Gastrocnemius medialis (tissue), 4 donors: ENCODE data around the gene ADAM22. TPM values are rescaled to one million over a fixed set of nuclear protein-coding genes. Genes with fewer than 3 reads are reported as not detected.

Experiments
- ATAC-seq, 2 donors: fragments of 150-250 bp; one replicate each; pipeline ENCODE4 v1.9.1; 2016
- DNase-seq, 2 donors: peaks; one replicate each; pipeline ENCODE4 v3.0.0-alpha.2; 2019
- H3K27ac ChIP-seq, 4 donors: fragments of 200-600 bp; sonication (generic); 1 replicate in 1 of 4; 2 replicates in 3 of 4; pipeline ENCODE4 v1.5.1; 2016 to 2018; ENCODE audit warnings: mild to moderate bottlenecking in 2 of 4, moderate library complexity in 1 of 4
- H3K27me3 ChIP-seq, 3 donors: fragments of 200-600 bp; sonication (generic) in 2 of 3; 1 replicate in 1 of 3; 2 replicates in 2 of 3; pipeline versions ENCODE4 v1.5.1 to v1.6.0; 2016 to 2019; ENCODE audit warnings: mild to moderate bottlenecking in 1 of 3, moderate library complexity in 1 of 3
- H3K36me3 ChIP-seq, 2 donors: fragments of 200-600 bp; sonication (generic) in 1 of 2; one replicate each; pipeline ENCODE4 v1.5.1; 2017 to 2018
- H3K4me1 ChIP-seq, 2 donors: fragments of 200-600 bp; sonication (generic) in 1 of 2; one replicate each; pipeline ENCODE4 v1.5.1; 2016 to 2017; ENCODE audit warnings: mild to moderate bottlenecking in 2 of 2
- H3K4me3 ChIP-seq, 4 donors: fragments of 200-600 bp; sonication (generic) in 3 of 4; 1 replicate in 1 of 4; 2 replicates in 3 of 4; pipeline ENCODE4 v1.5.1; 2016 to 2019; ENCODE audit warnings: mild to moderate bottlenecking in 2 of 4
- H3K9me3 ChIP-seq, 3 donors: fragments of 200-600 bp; sonication (generic) in 2 of 3; 1 replicate in 1 of 3; 2 replicates in 2 of 3; pipeline ENCODE4 v1.5.1; 2016 to 2019
- POLR2A ChIP-seq, 2 donors: fragments of 450-650 bp; IDR thresholded peaks; one replicate each; pipeline ENCODE4 v1.6.1; 2017; ENCODE audit warnings: antibody characterized with exemption in 2 of 2, mild to moderate bottlenecking in 2 of 2, moderate library complexity in 2 of 2
- in situ Hi-C, 4 donors: fragments of 200-750 bp; cut with MboI; loops; one replicate each; pipeline versions ENCODE4 v1.15.0 to v1.8.0; 2017; ENCODE audit warnings: low sequenced_read_pairs in 4 of 4
- intact Hi-C: fragments of 100-400 bp; cut with DNase I; formaldehyde crosslinking; loops from one replicate; pipeline ENCODE4 v1.15.1; 2023; ENCODE audit warnings: low total_unique reads
- total RNA-seq, 4 donors: library from RNA; depleted of rRNA; stranded (reverse); fragments of >200 nt; gene quantifications; one replicate each; pipeline versions ENCODE4 v1.1.0 to v1.2.3, GENCODE V29; 2016
- TF ChIP-seq, protein P1 (sequence below), 5 experiments: fragments of 450-650 bp in 3 of 5; fragments of 200-600 bp in 2 of 5; sonication (generic) in 2 of 5; IDR thresholded peaks in 4 of 5; conservative IDR thresholded peaks in 1 of 5; 1 replicate in 4 of 5; 2 replicates in 1 of 5; pipeline ENCODE4 v1.5.1; 2016 to 2019; ENCODE audit warnings: antibody characterized with exemption in 5 of 5, mild to moderate bottlenecking in 3 of 5, moderate library complexity in 3 of 5

ADAM22 gene
- total RNA-seq, 4 donors from 2014 or later: 0.07 to 0.31 (median 0.14) TPM

DNA sequence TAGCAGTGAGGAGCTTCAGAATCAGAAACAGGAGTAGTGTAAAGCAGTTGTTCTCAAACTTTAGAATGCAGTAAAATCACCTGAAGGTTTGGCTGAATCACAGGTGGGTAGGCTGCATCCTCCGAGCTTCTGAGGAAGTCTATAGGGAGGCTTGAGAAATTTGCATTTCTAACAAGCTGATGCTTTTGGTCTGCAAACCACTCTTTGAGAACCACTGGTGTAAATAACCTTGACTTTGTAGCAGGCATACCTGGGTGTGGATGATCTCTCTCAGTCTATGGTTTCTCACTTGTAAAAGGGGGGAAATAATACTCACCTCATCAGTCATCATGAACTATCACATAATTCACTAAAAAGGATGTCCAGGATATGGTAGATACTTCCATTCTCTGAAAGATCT is 167.7 kb downstream of the ADAM22 start:
- no peaks in the 10 kb centered on the region for H3K9me3 ChIP-seq
- no peaks in the 10 kb centered on the region for H3K36me3 ChIP-seq
- H3K4me3 ChIP-seq: no peak overlapping the region
- intact Hi-C loops: no loop called here
- DNase-seq: no peak
- no peak for TF ChIP-seq POLR2A (IDR thresholded peaks at IDR 0.05)
- TF ChIP-seq, protein P1, sequence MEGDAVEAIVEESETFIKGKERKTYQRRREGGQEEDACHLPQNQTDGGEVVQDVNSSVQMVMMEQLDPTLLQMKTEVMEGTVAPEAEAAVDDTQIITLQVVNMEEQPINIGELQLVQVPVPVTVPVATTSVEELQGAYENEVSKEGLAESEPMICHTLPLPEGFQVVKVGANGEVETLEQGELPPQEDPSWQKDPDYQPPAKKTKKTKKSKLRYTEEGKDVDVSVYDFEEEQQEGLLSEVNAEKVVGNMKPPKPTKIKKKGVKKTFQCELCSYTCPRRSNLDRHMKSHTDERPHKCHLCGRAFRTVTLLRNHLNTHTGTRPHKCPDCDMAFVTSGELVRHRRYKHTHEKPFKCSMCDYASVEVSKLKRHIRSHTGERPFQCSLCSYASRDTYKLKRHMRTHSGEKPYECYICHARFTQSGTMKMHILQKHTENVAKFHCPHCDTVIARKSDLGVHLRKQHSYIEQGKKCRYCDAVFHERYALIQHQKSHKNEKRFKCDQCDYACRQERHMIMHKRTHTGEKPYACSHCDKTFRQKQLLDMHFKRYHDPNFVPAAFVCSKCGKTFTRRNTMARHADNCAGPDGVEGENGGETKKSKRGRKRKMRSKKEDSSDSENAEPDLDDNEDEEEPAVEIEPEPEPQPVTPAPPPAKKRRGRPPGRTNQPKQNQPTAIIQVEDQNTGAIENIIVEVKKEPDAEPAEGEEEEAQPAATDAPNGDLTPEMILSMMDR (IDR thresholded peaks at IDR 0.05 in 4 of 5, conservative IDR thresholded peaks at IDR 0.05 in 1 of 5): no peak
- in situ Hi-C loops: no loop called here
- H3K27me3 ChIP-seq: no peaks in the 10 kb centered on the region
- H3K27ac ChIP-seq: no peak overlapping the region
- no peaks in the 10 kb centered on the region for H3K4me1 ChIP-seq
- ATAC-seq: no peak

DNA sequence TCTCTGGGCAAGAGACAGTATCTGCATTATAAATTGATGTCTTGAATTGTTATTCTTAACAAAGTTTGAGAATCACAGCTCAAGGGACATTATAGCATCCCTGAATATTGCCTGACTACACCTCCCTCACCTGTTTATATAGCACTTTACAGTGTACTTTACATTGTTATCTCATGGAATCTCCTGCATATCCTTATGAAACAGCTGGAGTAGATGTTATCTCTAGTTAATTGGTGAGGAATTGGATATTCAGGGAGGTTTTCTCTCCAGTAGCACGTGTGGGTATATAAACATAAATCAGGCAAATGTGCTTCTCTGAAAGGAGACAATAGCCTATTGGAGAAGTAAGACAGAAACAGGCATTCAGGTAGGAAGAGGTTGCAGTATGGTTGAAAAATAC is 168.6 kb downstream of the ADAM22 start:
- DNase-seq (no peak), ATAC-seq (no peak)
- Histone ChIP-seq H3K27me3 (no peaks in the 10 kb centered on the region), H3K9me3 (no peaks in the 10 kb centered on the region), H3K36me3 (no peaks in the 10 kb centered on the region), H3K4me1 (no peaks in the 10 kb centered on the region), H3K27ac (no peak overlapping the region), H3K4me3 (no peak overlapping the region)
- intact Hi-C loops: no loop called here
- no peak for TF ChIP-seq POLR2A (IDR thresholded peaks at IDR 0.05)
- TF ChIP-seq, protein P1 (IDR thresholded peaks at IDR 0.05 in 4 of 5, conservative IDR thresholded peaks at IDR 0.05 in 1 of 5): no peak
- in situ Hi-C loops: no loop called here

DNA sequence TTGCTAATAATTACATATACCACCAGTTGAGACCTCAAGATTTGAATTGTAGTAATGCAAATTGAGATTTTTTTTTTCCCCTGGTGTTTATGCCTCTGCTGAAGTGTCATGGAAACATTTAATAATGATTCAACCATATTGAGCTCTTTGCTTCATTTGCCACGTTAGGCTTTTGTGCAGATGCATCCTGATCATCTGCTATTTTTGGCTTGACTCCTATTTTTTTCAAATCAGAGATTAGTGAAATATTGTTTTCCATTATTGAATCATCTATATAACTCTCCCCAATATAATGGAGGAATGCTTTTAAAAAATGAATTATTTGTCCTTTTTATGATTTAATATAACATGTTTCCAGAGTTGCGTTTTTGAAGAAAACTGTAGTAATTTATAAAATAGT is 170.7 kb downstream of the ADAM22 start:
- intact Hi-C loops: no loop called here
- Histone ChIP-seq H3K36me3 (no peaks in the 10 kb centered on the region), H3K9me3 (no peaks in the 10 kb centered on the region), H3K4me1 (no peaks in the 10 kb centered on the region), H3K27me3 (no peaks in the 10 kb centered on the region), H3K27ac (no peak overlapping the region), H3K4me3 (no peak overlapping the region)
- in situ Hi-C loops: no loop called here
- ATAC-seq (no peak), DNase-seq (no peak)
- no peak for TF ChIP-seq POLR2A (IDR thresholded peaks at IDR 0.05)
- TF ChIP-seq, protein P1 (IDR thresholded peaks at IDR 0.05 in 4 of 5, conservative IDR thresholded peaks at IDR 0.05 in 1 of 5): no peak

DNA sequence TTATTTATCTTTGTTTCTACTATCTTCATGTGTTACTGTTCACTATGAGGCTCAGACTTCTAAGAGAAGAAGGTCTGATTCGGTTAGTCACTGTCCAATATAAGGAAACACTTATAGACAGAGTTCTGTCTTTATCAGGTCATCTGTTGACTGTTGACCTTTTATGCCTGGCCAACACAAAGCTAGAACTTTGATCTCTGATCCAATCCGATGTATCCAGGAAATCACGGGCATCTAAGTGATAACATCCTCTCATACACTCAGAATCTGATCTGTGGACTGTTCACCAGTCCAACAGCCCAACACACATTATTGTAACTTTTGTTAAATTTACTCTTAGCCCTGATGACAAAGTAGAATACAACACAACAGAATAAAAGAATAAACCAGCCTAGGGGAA is 171.2 kb downstream of the ADAM22 start:
- Histone ChIP-seq H3K27me3 (no peaks in the 10 kb centered on the region), H3K4me1 (no peaks in the 10 kb centered on the region), H3K4me3 (no peak overlapping the region), H3K36me3 (no peaks in the 10 kb centered on the region), H3K9me3 (no peaks in the 10 kb centered on the region), H3K27ac (no peak overlapping the region)
- no peak for ATAC-seq
- in situ Hi-C loops (no loop called here), intact Hi-C loops (no loop called here)
- TF ChIP-seq, protein P1 (IDR thresholded peaks at IDR 0.05 in 4 of 5, conservative IDR thresholded peaks at IDR 0.05 in 1 of 5): no peak
- TF ChIP-seq POLR2A (IDR thresholded peaks at IDR 0.05): no peak
- no peak for DNase-seq

DNA sequence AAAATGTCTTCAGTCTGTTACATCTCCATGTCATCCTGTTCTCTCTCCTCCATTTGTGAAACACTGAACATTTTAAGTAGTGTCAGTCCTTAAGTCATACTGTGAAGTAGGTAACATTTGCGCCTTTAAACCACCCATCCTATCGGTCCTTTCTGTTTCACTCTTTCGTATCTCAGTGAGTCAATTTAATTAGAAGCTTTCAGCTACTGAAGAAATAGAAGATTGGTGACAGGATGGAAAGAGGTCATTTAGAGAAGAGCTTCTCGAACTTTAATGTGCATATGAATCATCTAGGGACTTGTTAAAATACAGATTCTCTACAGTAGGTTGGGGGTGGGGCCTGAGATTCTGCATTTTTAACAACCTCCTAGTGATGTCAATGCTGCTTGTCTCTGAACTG is 172.4 kb downstream of the ADAM22 start:
- H3K27ac ChIP-seq: no peak overlapping the region
- TF ChIP-seq, protein P1 (IDR thresholded peaks at IDR 0.05 in 4 of 5, conservative IDR thresholded peaks at IDR 0.05 in 1 of 5): no peak
- TF ChIP-seq POLR2A (IDR thresholded peaks at IDR 0.05): no peak
- DNase-seq (no peak), ATAC-seq (no peak)
- H3K36me3 ChIP-seq: no peaks in the 10 kb centered on the region
- in situ Hi-C loops (no loop called here), intact Hi-C loops (no loop called here)
- H3K4me1 ChIP-seq: peaks cover under 1 to 5% of the 10 kb centered on the region in 2 donors
- H3K27me3 ChIP-seq: no peaks in the 10 kb centered on the region
- H3K9me3 ChIP-seq: no peaks in the 10 kb centered on the region
- no peak overlapping the region for H3K4me3 ChIP-seq
